Left ventricle myocardium superior (tissue), 1 donor: ENCODE measurements around the gene HMGCLL1. TPM values are rescaled to one million over a fixed set of nuclear protein-coding genes. Genes with fewer than 3 reads are reported as not detected.
A peak's percentile ranks its signal among the peaks of the same experiment; 100 is the strongest.

ENCODE experiments used
- ATAC-seq: fragments of 200-7000 bp; cut with Tn5 transposase; one replicate; pipeline ENCODE4 v1.9.1; 2020; ENCODE audit warnings: mild to moderate bottlenecking, moderate library complexity
- DNase-seq: peaks from one replicate; pipeline ENCODE4 v3.0.0-alpha.2; 2020
- intact Hi-C: fragments of 100-400 bp; cut with micrococcal nuclease; formaldehyde crosslinking; loops from one replicate; pipeline ENCODE4 v1.11.0; 2022
- total RNA-seq: library from RNA; stranded (reverse); fragmentation: NEBNext Ultra II Directional; extraction: Animal tissue kit (Norgen Biotek cat#: 25700); gene quantifications from one replicate; pipeline ENCODE4 v1.2.1, GENCODE V29; 2021
- donor health status: DM: no; HTN: yes; CAD: no; lungs with severe emphysema.

HMGCLL1 gene
- total RNA-seq, 1 donor from 2014 or later = 1.3 TPM

DNA sequence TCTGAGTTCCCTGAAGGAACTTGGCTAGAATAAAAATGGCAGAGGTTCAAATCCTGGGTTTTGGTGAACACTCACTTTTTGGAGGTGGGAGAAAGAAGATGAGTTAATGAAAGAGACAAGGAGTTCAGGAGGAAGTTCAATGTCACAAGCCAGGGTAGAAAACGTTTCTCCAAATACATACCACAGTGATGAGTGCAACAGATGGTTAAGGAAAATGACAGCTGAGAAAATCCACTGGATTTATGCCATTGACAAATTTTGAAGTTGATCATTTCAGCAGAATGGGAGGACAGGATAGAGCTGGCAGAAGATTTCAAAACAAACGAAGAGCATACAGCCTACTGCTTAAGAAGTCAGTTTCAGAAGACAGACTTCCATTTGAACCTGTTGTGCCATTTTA lies 129.0 kb downstream of the HMGCLL1 start:
- no peak for DNase-seq
- intact Hi-C loops = loop anchor here (5.0 kb wide), 1 partner anchor 432 kb away; no protein-coding TSS in a partner anchor
- peak; percentile 68 for ATAC-seq

DNA sequence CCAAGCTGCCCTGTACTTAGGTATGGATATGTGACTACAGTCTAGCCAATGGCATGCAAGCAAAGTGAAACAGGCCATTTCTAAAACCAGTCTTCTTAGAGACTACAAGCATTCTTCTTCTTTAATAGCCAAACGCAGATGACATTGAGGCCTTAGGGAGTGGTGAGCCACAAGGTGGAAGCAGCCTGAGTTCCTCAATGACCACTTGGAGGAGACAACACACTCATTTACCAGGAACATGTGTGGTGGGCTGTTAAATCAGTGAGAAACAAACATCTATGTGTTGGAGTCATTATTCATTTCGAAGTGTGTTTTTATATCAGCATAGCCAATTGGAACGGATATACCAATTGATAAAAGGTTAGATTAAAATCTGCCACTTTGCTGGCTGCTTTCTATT lies 129.8 kb downstream of the HMGCLL1 start:
- ATAC-seq (no peak), DNase-seq (no peak)
- intact Hi-C loops = loop anchor here (10.0 kb wide), 1 partner anchor 506 kb away; no protein-coding TSS in a partner anchor

- DNase-seq (no peak), ATAC-seq (no peak)
- intact Hi-C loops = loop anchor here (10.0 kb wide), 1 partner anchor 506 kb away; no protein-coding TSS in a partner anchor
These were observed 130.5 kb downstream of the HMGCLL1 start for GRCh38 chr6:55448451-55448850.

- DNase-seq = no peak
- ATAC-seq = no peak
- intact Hi-C loops = loop anchor here (10.0 kb wide), 1 partner anchor 507 kb away; no protein-coding TSS in a partner anchor
These were observed 131.1 kb downstream of the HMGCLL1 start for GRCh38 chr6:55447891-55448290.

DNA sequence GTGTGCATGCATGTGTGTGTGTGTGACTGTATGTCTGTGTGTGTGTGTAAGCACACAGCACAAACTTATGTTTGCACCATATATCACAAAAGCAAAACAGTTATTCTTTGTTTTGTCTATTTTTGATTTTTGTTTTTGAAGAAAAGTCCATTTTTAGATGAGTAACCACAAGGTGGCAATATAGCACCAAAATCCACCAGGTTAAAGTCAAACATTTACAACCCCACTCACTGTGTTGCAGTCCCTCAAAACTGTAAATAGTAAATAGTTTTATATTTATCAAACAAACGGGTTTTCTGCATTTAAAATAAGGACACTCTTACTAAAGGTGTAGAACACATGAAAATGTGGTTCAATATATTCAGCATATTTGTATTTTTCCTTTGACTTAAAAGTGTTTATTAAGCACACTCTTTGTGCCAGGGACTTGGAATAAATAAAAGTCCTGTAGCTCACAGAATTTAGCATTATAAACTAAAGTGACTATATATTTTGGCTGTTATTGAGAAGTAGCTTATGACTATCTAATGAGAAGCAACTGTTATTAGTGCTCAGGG lies 133.3 kb downstream of the HMGCLL1 start:
- DNase-seq (no peak), ATAC-seq (no peak)
- intact Hi-C loops = loop anchor here (10.0 kb wide), 1 partner anchor 509 kb away; no protein-coding TSS in a partner anchor

- intact Hi-C loops = loop anchor here (5.0 to 10.0 kb wide), 2 partner anchors 444 to 511 kb away; no protein-coding TSS in a partner anchor
- ATAC-seq = no peak
These were observed 135.5 kb downstream of the HMGCLL1 start for GRCh38 chr6:55443238-55444134.

GRCh38 chr6:55438203-55438602 lies 140.8 kb downstream of the HMGCLL1 start:
- DNase-seq = no peak
- no peak for ATAC-seq

More at GRCh38 chr6:55443238-55444134, 135.5 kb downstream of the HMGCLL1 start:
- no peak for DNase-seq

GRCh38 chr6:55437141-55437540 lies 141.9 kb downstream of the HMGCLL1 start:
- ATAC-seq (no peak), DNase-seq (no peak)
- intact Hi-C loops = no loop called here

More at GRCh38 chr6:55438203-55438602, 140.8 kb downstream of the HMGCLL1 start:
- intact Hi-C loops = no loop called here

GRCh38 chr6:55433446-55434130 lies 145.4 kb downstream of the HMGCLL1 start:
- intact Hi-C loops = no loop called here
- DNase-seq = no peak
- no peak for ATAC-seq

- no peak for ATAC-seq
- intact Hi-C loops = no loop called here
- no peak for DNase-seq
These were observed 155.1 kb downstream of the HMGCLL1 start for GRCh38 chr6:55423933-55424332.

DNA sequence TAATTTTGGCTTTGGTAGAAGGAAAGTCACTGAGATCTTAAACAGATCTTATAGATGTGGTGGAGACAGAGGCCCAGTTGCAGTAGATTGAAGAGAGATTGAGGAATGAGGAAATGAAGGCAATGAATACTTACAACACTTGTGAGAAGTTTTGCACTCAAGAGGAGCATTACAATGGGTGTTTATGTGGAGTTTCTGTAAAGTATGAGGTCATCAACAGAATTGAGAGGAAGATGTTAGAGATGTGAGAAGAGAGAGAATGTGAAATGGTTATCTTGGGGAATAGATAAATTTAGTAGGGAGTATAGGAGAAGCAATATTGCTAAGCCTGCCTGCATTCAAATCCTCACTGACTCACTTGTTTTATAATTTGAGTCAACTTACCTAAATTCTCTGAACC lies 168.3 kb downstream of the HMGCLL1 start:
- ATAC-seq (no peak), DNase-seq (no peak)
- intact Hi-C loops = no loop called here

DNA sequence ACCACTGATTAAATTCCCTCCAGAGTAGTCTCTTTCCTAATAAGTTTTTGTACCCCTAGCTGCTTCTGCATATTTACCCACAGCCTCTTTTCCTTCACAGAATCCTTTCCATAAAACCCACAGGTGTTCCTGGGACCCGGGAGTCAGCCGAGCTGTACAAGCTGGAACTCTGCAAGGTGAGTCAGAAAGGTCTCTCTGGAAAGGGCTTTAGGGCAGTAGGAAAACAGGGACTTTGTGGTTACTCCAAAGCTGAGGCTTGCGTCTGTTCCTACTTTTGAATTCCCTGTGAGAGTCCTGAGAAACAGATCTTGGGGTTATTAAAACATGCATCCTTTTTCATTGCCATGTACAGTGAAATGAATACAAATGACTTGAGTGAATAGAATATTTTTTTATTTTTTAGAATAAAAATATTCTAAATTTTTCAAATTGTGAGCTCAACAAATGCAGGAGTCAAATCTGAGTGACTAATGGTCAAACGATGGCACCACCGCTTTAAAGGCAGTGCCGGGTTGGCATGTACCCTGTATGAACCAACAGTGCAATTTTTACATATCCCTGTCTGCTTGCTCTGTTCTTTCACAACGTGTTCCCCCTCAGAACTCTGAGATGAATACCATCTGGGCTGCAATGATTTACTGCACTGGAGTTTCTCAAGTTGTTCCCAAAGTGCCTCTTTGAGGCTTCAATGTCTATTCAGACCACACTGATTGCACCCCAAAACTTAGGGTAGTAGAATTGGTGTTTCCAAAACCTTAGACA lies 173.3 kb downstream of the HMGCLL1 start:
- intact Hi-C loops = no loop called here
- peak; percentile 60 for ATAC-seq
- DNase-seq = no peak

DNA sequence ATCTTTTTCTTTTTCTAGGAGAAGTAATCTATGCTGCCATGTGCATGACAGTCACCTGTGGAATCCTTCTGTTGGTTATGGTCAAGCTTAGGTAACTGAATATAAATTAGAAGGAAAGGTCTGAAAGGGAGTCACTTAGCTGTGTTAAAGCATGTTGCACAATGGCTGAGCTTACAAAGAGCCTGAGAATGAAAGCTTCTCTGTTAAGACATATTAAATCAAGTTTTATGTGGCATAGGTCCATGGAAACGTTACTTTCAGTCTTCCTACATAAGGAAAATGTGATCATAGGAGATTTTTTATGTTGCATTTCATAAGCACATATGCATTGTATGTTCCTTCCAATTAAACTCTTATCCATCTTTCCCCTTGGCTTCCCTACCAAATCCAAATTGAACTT lies 179.6 kb downstream of the HMGCLL1 start:
- ATAC-seq (no peak), DNase-seq (no peak)
- intact Hi-C loops = no loop called here

DNA sequence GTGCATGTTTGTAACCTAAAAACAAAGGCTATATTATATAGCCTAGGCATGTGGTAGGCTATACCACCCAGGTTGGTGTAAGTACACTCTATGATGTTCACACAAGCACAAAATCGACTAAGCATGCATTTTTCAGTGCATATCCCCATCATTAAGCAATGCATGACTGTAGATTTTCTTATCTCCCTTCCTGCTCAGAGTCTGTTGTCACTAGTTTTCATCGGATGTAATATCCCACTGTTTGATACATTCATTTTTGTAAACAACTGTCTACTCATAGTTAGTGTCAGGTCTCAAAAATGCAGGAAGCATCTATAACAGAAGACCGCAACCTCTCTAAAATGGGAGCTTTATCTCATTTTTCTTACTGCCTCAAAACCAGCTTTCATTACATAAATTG lies 181.0 kb downstream of the HMGCLL1 start:
- intact Hi-C loops = no loop called here
- no peak for DNase-seq
- no peak for ATAC-seq

DNA sequence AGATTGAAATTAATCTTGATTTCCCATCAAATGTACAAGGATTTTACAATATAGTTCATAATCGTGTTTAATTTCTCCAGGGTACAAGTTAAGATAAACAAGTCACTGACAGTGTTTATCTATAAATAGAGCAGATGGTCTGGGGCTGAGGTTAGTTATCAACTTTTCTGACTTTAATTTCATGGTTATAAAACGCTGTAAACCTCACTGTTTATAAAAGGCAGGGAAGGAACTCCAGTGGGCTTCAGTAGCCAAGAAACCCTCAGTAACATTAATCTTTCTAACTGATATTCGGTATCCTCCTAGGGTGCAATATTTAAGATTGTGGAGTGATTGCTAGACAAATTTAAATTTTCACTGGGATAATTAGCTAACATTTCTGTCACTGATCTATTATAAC lies 183.1 kb downstream of the HMGCLL1 start:
- ATAC-seq (no peak), DNase-seq (no peak)

GRCh38 chr6:55388211-55388610 lies 190.8 kb downstream of the HMGCLL1 start:
- ATAC-seq = no peak
- DNase-seq = no peak
- intact Hi-C loops = no loop called here

More for the DNA sequence above, 183.1 kb downstream of the HMGCLL1 start:
- intact Hi-C loops = no loop called here
